Adrenal gland (tissue), 5 donors: ENCODE data around the gene FUT9.

ENCODE experiments used
- CTCF ChIP-seq, 6 experiments: fragments of 450-650 bp in 4 of 6; fragments of 200-600 bp in 2 of 6; sonication (generic) in 1 of 6; IDR thresholded peaks; 1 replicate in 5 of 6; 2 replicates in 1 of 6; pipeline versions ENCODE4 v1.5.1 to v1.8.0; 2016 to 2021; ENCODE audit warnings: antibody characterized with exemption in 6 of 6, mild to moderate bottlenecking in 2 of 6, moderate library complexity in 1 of 6
- POLR2A ChIP-seq, 2 donors: fragments of 450-650 bp; IDR thresholded peaks; one replicate each; pipeline ENCODE4 v1.6.1; 2017; ENCODE audit warnings: antibody characterized with exemption in 2 of 2, mild to moderate bottlenecking in 2 of 2, moderate library complexity in 1 of 2
- donor health status: DM: no; HTN: no; CAD: no.

GRCh38 chr6:96086745-96087144 is 71.0 kb downstream of the FUT9 start:
- TF ChIP-seq CTCF (IDR thresholded peaks at IDR 0.05): no peak
- TF ChIP-seq POLR2A (IDR thresholded peaks at IDR 0.05): no peak
